PC-3 (cell line): ENCODE data around the gene CTNNA3. TPM values are rescaled to one million over a fixed set of nuclear protein-coding genes. Genes with fewer than 3 reads are reported as not detected.
A peak's percentile ranks its signal among the peaks of the same experiment; 100 is the strongest.

ENCODE experiments used
- ATAC-seq: fragments of 200-7000 bp; cut with Tn5 transposase; 2 replicates; pipeline ENCODE4 v1.9.1; 2020; ENCODE audit warnings: mild to moderate bottlenecking, moderate library complexity
- BruUV-seq: library from RNA; stranded (reverse); fragments of 400-500 nt; replicated peaks from 2 replicates; lab custom pipeline; 2021; lab: Mats Ljungman, UMichigan
- CTCF ChIA-PET: fragments of 300-600 bp; sonication (Branson Sonifier 250); formaldehyde crosslinking; loops from one replicate; lab custom pipeline; 2022; ENCODE audit warnings: antibody characterized with exemption; lab: Charles Lee
- POLR2A ChIA-PET: fragments of 300-600 bp; sonication (Branson Sonifier 250); formaldehyde crosslinking; loops from one replicate; lab custom pipeline; 2022; ENCODE audit warnings: antibody characterized with exemption; ENCODE audit not compliant: unreplicated experiment; lab: Charles Lee
- DNase-seq: peaks from one replicate; pipeline ENCODE4 v3.0.0-alpha.2; 2015
- H2AFZ ChIP-seq: fragments of 300-600 bp; sonication (generic); 2 replicates; pipeline ENCODE4 v1.6.0; 2016; ENCODE audit warnings: antibody characterized with exemption, low read length
- H3F3A ChIP-seq: fragments of 300-600 bp; sonication (generic); one replicate; pipeline ENCODE4 v1.6.0; 2017; ENCODE audit warnings: antibody characterized with exemption, low read length, control low read depth, mild to moderate bottlenecking; ENCODE audit not compliant: unreplicated experiment
- H3K27ac ChIP-seq: fragments of 300-600 bp; sonication (generic); 2 replicates; pipeline ENCODE4 v1.5.1; 2016; ENCODE audit warnings: mild to moderate bottlenecking, low read length
- H3K27me3 ChIP-seq: fragments of 300-600 bp; sonication (generic); 2 replicates; pipeline ENCODE4 v1.6.1; 2016; ENCODE audit warnings: low read length, mixed read lengths
- H3K36me3 ChIP-seq: fragments of 300-600 bp; sonication (generic); 2 replicates; pipeline ENCODE4 v1.6.1; 2016; ENCODE audit warnings: low read depth, mixed run types, low read length, mixed read lengths
- H3K4me1 ChIP-seq: fragments of 300-600 bp; sonication (generic); 2 replicates; pipeline ENCODE4 v1.5.1; 2016; ENCODE audit warnings: low read length; ENCODE audit not compliant: insufficient read depth
- H3K4me2 ChIP-seq: fragments of 300-600 bp; sonication (generic); 2 replicates; pipeline ENCODE4 v1.6.0; 2016; ENCODE audit warnings: low read length
- H3K4me3 ChIP-seq: fragments of 300-600 bp; sonication (generic); 2 replicates; pipeline ENCODE4 v1.5.1; 2016; ENCODE audit warnings: mild to moderate bottlenecking, low read length, mixed read lengths
- H3K79me2 ChIP-seq: fragments of 300-600 bp; sonication (generic); 2 replicates; pipeline ENCODE4 v1.6.1; 2017; ENCODE audit warnings: low read length, mixed read lengths
- H3K9ac ChIP-seq: fragments of 300-600 bp; sonication (generic); 2 replicates; pipeline ENCODE4 v1.6.0; 2016; ENCODE audit warnings: mild to moderate bottlenecking, low read length
- H3K9me2 ChIP-seq: fragments of 300-600 bp; sonication (generic); replicated peaks from 2 replicates; pipeline ENCODE4 v1.6.1; 2016; ENCODE audit warnings: mixed run types, low read length, mixed read lengths
- H3K9me3 ChIP-seq: fragments of 300-600 bp; sonication (generic); 2 replicates; pipeline ENCODE4 v1.6.1; 2016; ENCODE audit warnings: low read length, mixed read lengths
- H4K20me1 ChIP-seq: fragments of 300-600 bp; sonication (generic); 2 replicates; pipeline ENCODE4 v1.6.1; 2016; ENCODE audit warnings: low read length, mixed read lengths
- CTCF ChIP-seq: fragments of 300-600 bp; sonication (generic); conservative IDR thresholded peaks from 2 replicates; pipeline ENCODE4 v1.5.1; 2017; ENCODE audit warnings: antibody characterized with exemption, low read depth, mild to moderate bottlenecking, low read length
- EZH2 ChIP-seq: fragments of 300-600 bp; sonication (generic); IDR thresholded peaks from one replicate; pipeline ENCODE4 v1.6.1; 2017; ENCODE audit warnings: antibody characterized with exemption, mild to moderate bottlenecking, low read length; ENCODE audit not compliant: unreplicated experiment
- EZH2phosphoT487 ChIP-seq: fragments of 300-600 bp; sonication (generic); IDR thresholded peaks from 2 replicates; pipeline ENCODE4 v1.6.1; 2018; ENCODE audit warnings: mild to moderate bottlenecking, antibody characterized with exemption, low read length, borderline replicate concordance
- intact Hi-C: fragments of 100-400 bp; cut with micrococcal nuclease; formaldehyde crosslinking; loops from 2 replicates; pipeline ENCODE4 v1.9.0; 2023
- total RNA-seq: library from RNA; depleted of rRNA; stranded (reverse); fragments of >200 nt; gene quantifications from 2 replicates; pipeline ENCODE4 v1.2.3, GENCODE V29; 2014

The CTNNA3 gene
- total RNA-seq, 1 experiment from 2014 or later = 1.9 TPM

GRCh38 chr10:66555061-66555460, 1140.9 kb downstream of the CTNNA3 start:
- H3K4me1 ChIP-seq = no peaks in the 10 kb centered on the region
- ATAC-seq = no peak
- H3K27me3 ChIP-seq = no peaks in the 10 kb centered on the region
- no peak overlapping the region for H3K4me2 ChIP-seq
- BruUV-seq = no TSS peak
- ChIA-PET CTCF (no interaction called here), POLR2A (no interaction called here)
- no peaks in the 10 kb centered on the region for H3F3A ChIP-seq
- H3K9me2 ChIP-seq = no peaks in the 10 kb centered on the region
- no peaks in the 10 kb centered on the region for H3K9me3 ChIP-seq
- no peak overlapping the region for H3K9ac ChIP-seq
- H2AFZ ChIP-seq = no peak overlapping the region; the same call in 1 of the 2 replicates
- intact Hi-C loops = no loop called here
- H3K36me3 ChIP-seq = no peaks in the 10 kb centered on the region
- TF ChIP-seq EZH2 (no peak), CTCF (no peak), EZH2phosphoT487 (no peak)
- no peaks in the 10 kb centered on the region for H3K79me2 ChIP-seq
- DNase-seq = no peak
- H3K4me3 ChIP-seq = no peak overlapping the region
- no peaks in the 10 kb centered on the region for H4K20me1 ChIP-seq
- H3K27ac ChIP-seq = no peak overlapping the region

- Histone ChIP-seq H3K9me2 (no peaks in the 10 kb centered on the region), H3K9me3 (no peaks in the 10 kb centered on the region), H3K27me3 (no peaks in the 10 kb centered on the region), H3K4me1 (no peaks in the 10 kb centered on the region), H3K27ac (no peak overlapping the region), H3K4me2 (no peak overlapping the region), H3K79me2 (no peaks in the 10 kb centered on the region), H3K9ac (no peak overlapping the region), H2AFZ (no peak overlapping the region), H4K20me1 (no peaks in the 10 kb centered on the region), H3K36me3 (no peaks in the 10 kb centered on the region), H3F3A (no peaks in the 10 kb centered on the region), H3K4me3 (no peak overlapping the region)
- CTCF ChIA-PET = no interaction called here
- intact Hi-C loops = no loop called here
- ATAC-seq (no peak), DNase-seq (no peak)
- POLR2A ChIA-PET = no interaction called here
- no peak for TF ChIP-seq CTCF
- no peak for TF ChIP-seq EZH2
- no peak for TF ChIP-seq EZH2phosphoT487
- BruUV-seq = no TSS peak
These were observed 1143.7 kb downstream of the CTNNA3 start for GRCh38 chr10:66552331-66552730.

- Histone ChIP-seq H3K4me1 (no peaks in the 10 kb centered on the region), H3K9me2 (no peaks in the 10 kb centered on the region), H3F3A (no peaks in the 10 kb centered on the region), H3K9me3 (no peaks in the 10 kb centered on the region), H3K27me3 (no peaks in the 10 kb centered on the region), H4K20me1 (no peaks in the 10 kb centered on the region), H3K4me2 (no peak overlapping the region), H3K9ac (no peak overlapping the region), H3K36me3 (no peaks in the 10 kb centered on the region), H3K27ac (no peak overlapping the region), H3K79me2 (no peaks in the 10 kb centered on the region), H2AFZ (0 out of 2 replicates have a peak overlapping the region, but pooled peaks have one; percentile 2), H3K4me3 (no peak overlapping the region)
- no TSS peak for BruUV-seq
- ChIA-PET CTCF (no interaction called here), POLR2A (no interaction called here)
- no peak for ATAC-seq
- no peak for TF ChIP-seq EZH2phosphoT487
- no peak for DNase-seq
- intact Hi-C loops = no loop called here
These were observed 1145.6 kb downstream of the CTNNA3 start for GRCh38 chr10:66550351-66550750.
